H1 (cell line): ENCODE results near the gene CDK5RAP3. TPM values are rescaled to one million over a fixed set of nuclear protein-coding genes. Genes with fewer than 3 reads are reported as not detected.

Experiments
- CTCF ChIA-PET: fragments of 300-600 bp; sonication (Branson Sonifier 250); formaldehyde crosslinking; loops from one replicate; lab custom pipeline; 2021; ENCODE audit not compliant: partially characterized antibody; lab: Charles Lee
- POLR2A ChIA-PET: fragments of 300-600 bp; sonication (Branson Sonifier 250); formaldehyde crosslinking; loops from one replicate; lab custom pipeline; 2021; ENCODE audit warnings: inconsistent platforms; ENCODE audit not compliant: partially characterized antibody; lab: Charles Lee
- DNase-seq, 2 experiments: peaks; one replicate each; pipeline versions ENCODE4 v3.0.0 to v3.0.0-alpha.2; 2010 to 2022; ENCODE audit warnings: low spot score in 2 of 2, low read depth in 1 of 2, mixed read lengths in 1 of 2
- FAIRE-seq: peaks from 2 replicates; lab custom pipeline; 2011; peaks lifted over from hg19 to GRCh38; lab: Jason Lieb, UNC
- H2AFZ ChIP-seq: 2 replicates; pipeline ENCODE4 v1.8.1; 2012; ENCODE audit warnings: low read length, inconsistent platforms
- H2AK5ac ChIP-seq: 2 replicates; pipeline ENCODE4 v1.6.1; 2013; ENCODE audit warnings: low read depth, low read length
- H2BK120ac ChIP-seq: replicated peaks from 2 replicates; pipeline ENCODE3; 2013; ENCODE audit warnings: low read depth, low read length, inconsistent platforms
- H2BK12ac ChIP-seq: 2 replicates; pipeline ENCODE4 v1.6.1; 2013; ENCODE audit warnings: low read depth, low read length
- H2BK15ac ChIP-seq: 2 replicates; pipeline ENCODE4 v1.6.1; 2013; ENCODE audit warnings: low read length
- H2BK20ac ChIP-seq: 2 replicates; pipeline ENCODE4 v1.6.1; 2013; ENCODE audit warnings: low read length
- H2BK5ac ChIP-seq: 2 replicates; pipeline ENCODE4 v1.6.1; 2013; ENCODE audit warnings: low read depth, low read length
- H3K14ac ChIP-seq: 2 replicates; pipeline ENCODE4 v1.6.1; 2013; ENCODE audit warnings: inconsistent platforms; ENCODE audit not compliant: insufficient read length
- H3K18ac ChIP-seq: 2 replicates; pipeline ENCODE4 v1.6.1; 2013; ENCODE audit warnings: low read length; ENCODE audit errors: extremely low read depth
- H3K23ac ChIP-seq: 2 replicates; pipeline ENCODE4 v1.6.1; 2013; ENCODE audit warnings: inconsistent platforms; ENCODE audit not compliant: insufficient read length
- H3K23me2 ChIP-seq: 2 replicates; pipeline ENCODE4 v1.6.1; 2013; ENCODE audit warnings: low read depth, low read length
- H3K27ac ChIP-seq: 2 replicates; pipeline ENCODE4 v1.6.1; 2011; ENCODE audit warnings: low read depth, low read length, inconsistent platforms
- H3K27me3 ChIP-seq, 4 experiments: replicated peaks in 1 of 4; 1 replicate in 1 of 4; 2 replicates in 3 of 4; pipeline versions ENCODE4 v1.6.1 to v1.8.1; 2011 to 2013; ENCODE audit warnings: low read length in 3 of 4, mild to moderate bottlenecking in 3 of 4, inconsistent platforms in 2 of 4, mixed read lengths in 2 of 4, moderate library complexity in 1 of 4; ENCODE audit not compliant: control insufficient read depth in 3 of 4, insufficient read depth in 3 of 4; ENCODE audit errors: extremely low read depth in 1 of 4
- H3K36me3 ChIP-seq, 4 experiments: 2 replicates each; pipeline versions ENCODE4 v1.6.1 to v1.8.1; 2011 to 2013; ENCODE audit warnings: mild to moderate bottlenecking in 4 of 4, low read length in 3 of 4, moderate library complexity in 2 of 4, control low read depth in 1 of 4, inconsistent platforms in 1 of 4; ENCODE audit not compliant: insufficient read depth in 4 of 4, control insufficient read depth in 2 of 4
- H3K4ac ChIP-seq: replicated peaks from 2 replicates; pipeline ENCODE3; 2013; ENCODE audit warnings: low read length, low read depth, mixed read lengths, inconsistent platforms; ENCODE audit not compliant: insufficient read length
- H3K4me1 ChIP-seq, 4 experiments: replicated peaks in 1 of 4; 1 replicate in 1 of 4; 2 replicates in 3 of 4; pipeline versions ENCODE4 v1.6.1 to v1.8.1; 2011 to 2013; ENCODE audit warnings: low read length in 3 of 4, inconsistent platforms in 2 of 4, mixed read lengths in 1 of 4; ENCODE audit not compliant: insufficient read depth in 4 of 4, control insufficient read depth in 3 of 4
- H3K4me2 ChIP-seq, 2 experiments: 2 replicates each; pipeline versions ENCODE4 v1.6.1 to v1.8.1; 2011 to 2013; ENCODE audit warnings: low read depth in 2 of 2, low read length in 2 of 2, control low read depth in 1 of 2, inconsistent platforms in 1 of 2, mild to moderate bottlenecking in 1 of 2; ENCODE audit not compliant: insufficient read depth in 1 of 2
- H3K4me3 ChIP-seq, 4 experiments: fragments of 200-600, 300-600 bp in 1 of 4; sonication (generic), shearing (Covaris generic), sonication (Bioruptor Twin) in 1 of 4; 2 replicates each; pipeline versions ENCODE4 v1.5.1 to v1.8.1; 2011 to 2016; ENCODE audit warnings: low read length in 4 of 4, low read depth in 3 of 4, control low read depth in 2 of 4, inconsistent platforms in 2 of 4, mild to moderate bottlenecking in 2 of 4, mixed read lengths in 1 of 4, moderate library complexity in 1 of 4; ENCODE audit not compliant: insufficient read depth in 2 of 4; ENCODE audit errors: extremely low read depth in 1 of 4
- H3K56ac ChIP-seq: replicated peaks from 2 replicates; pipeline ENCODE3; 2013; ENCODE audit warnings: low read depth, mild to moderate bottlenecking, mixed read lengths, low read length, inconsistent platforms; ENCODE audit not compliant: insufficient read length
- H3K79me1 ChIP-seq: 2 replicates; pipeline ENCODE4 v1.6.1; 2013; ENCODE audit warnings: low read depth, low read length, control low read depth
- H3K79me2 ChIP-seq, 2 experiments: 2 replicates each; pipeline versions ENCODE4 v1.6.1 to v1.8.1; 2012 to 2013; ENCODE audit warnings: low read length in 2 of 2, mild to moderate bottlenecking in 2 of 2, inconsistent platforms in 1 of 2; ENCODE audit not compliant: insufficient read depth in 2 of 2, control insufficient read depth in 1 of 2
- H3K9ac ChIP-seq, 4 experiments: replicated peaks in 1 of 4; 1 replicate in 1 of 4; 2 replicates in 3 of 4; pipeline versions ENCODE4 v1.6.1 to v1.8.1; 2011 to 2013; ENCODE audit warnings: low read depth in 3 of 4, low read length in 3 of 4, control low read depth in 2 of 4, mild to moderate bottlenecking in 2 of 4, moderate library complexity in 2 of 4, inconsistent platforms in 1 of 4; ENCODE audit errors: extremely low read depth in 1 of 4
- H3K9me3 ChIP-seq, 2 experiments: 2 replicates each; pipeline versions ENCODE4 v1.6.1 to v1.8.1; 2012 to 2013; ENCODE audit warnings: mild to moderate bottlenecking in 2 of 2, moderate library complexity in 2 of 2, control low read depth in 1 of 2, inconsistent platforms in 1 of 2, low read depth in 1 of 2, low read length in 1 of 2, mixed read lengths in 1 of 2; ENCODE audit not compliant: insufficient read depth in 2 of 2
- H4K20me1 ChIP-seq, 2 experiments: replicated peaks in 1 of 2; 2 replicates each; pipeline versions ENCODE3 to v1.8.1; 2011 to 2013; ENCODE audit warnings: inconsistent platforms in 2 of 2, low read length in 2 of 2, mild to moderate bottlenecking in 1 of 2; ENCODE audit not compliant: insufficient read depth in 2 of 2, control insufficient read depth in 1 of 2
- H4K5ac ChIP-seq: 2 replicates; pipeline ENCODE4 v1.6.1; 2013; ENCODE audit warnings: low read length, low read depth, mixed read lengths, inconsistent platforms; ENCODE audit not compliant: insufficient read length
- H4K8ac ChIP-seq: 2 replicates; pipeline ENCODE4 v1.8.0; 2013; ENCODE audit warnings: mild to moderate bottlenecking, moderate library complexity, low read length, inconsistent platforms; ENCODE audit not compliant: insufficient read depth; ENCODE audit errors: extremely low read depth
- H4K91ac ChIP-seq: replicated peaks from 2 replicates; pipeline ENCODE3; 2013; ENCODE audit warnings: low read length, mixed read lengths, inconsistent platforms; ENCODE audit not compliant: insufficient read length
- BCL11A ChIP-seq, 2 experiments: IDR thresholded peaks; one replicate each; pipeline ENCODE4 v1.6.1; 2011; ENCODE audit warnings: low read depth in 2 of 2, low read length in 2 of 2, mild to moderate bottlenecking in 2 of 2
- CBX5 ChIP-seq: fragments of 300-800, 300-1000 bp; sonication (generic); IDR thresholded peaks from 2 replicates; pipeline ENCODE4 v1.7.1; 2016; ENCODE audit warnings: antibody characterized with exemption, low read length, low read depth
- CTBP2 ChIP-seq: IDR thresholded peaks from 2 replicates; pipeline ENCODE4 v1.7.0; 2011; ENCODE audit warnings: borderline replicate concordance, mild to moderate bottlenecking, moderate library complexity, mixed read lengths, low read length; ENCODE audit not compliant: insufficient read depth, insufficient read length
- NANOG ChIP-seq: IDR thresholded peaks from 2 replicates; pipeline ENCODE4 v1.6.1; 2011; ENCODE audit warnings: low read length, low read depth, mild to moderate bottlenecking, inconsistent platforms; ENCODE audit not compliant: insufficient read depth, poor library complexity, severe bottlenecking
- POLR2A ChIP-seq, 2 experiments: IDR thresholded peaks; 1 replicate in 1 of 2; 2 replicates in 1 of 2; pipeline ENCODE4 v1.6.1; 2011; ENCODE audit warnings: low read depth in 2 of 2, low read length in 2 of 2, mild to moderate bottlenecking in 2 of 2; ENCODE audit errors: control extremely low read depth in 1 of 2
- SAP30 ChIP-seq: fragments of 300-600 bp; sonication (generic); IDR thresholded peaks from 2 replicates; pipeline ENCODE4 v1.7.1; 2012; ENCODE audit warnings: low read length, moderate library complexity, mild to moderate bottlenecking, inconsistent platforms; ENCODE audit not compliant: insufficient read depth, insufficient replicate concordance
- SUZ12 ChIP-seq: fragments of 200-600 bp; sonication (generic); IDR thresholded peaks from 2 replicates; pipeline ENCODE4 v1.6.1; 2012; ENCODE audit warnings: mild to moderate bottlenecking, inconsistent platforms, low read length, moderate library complexity, mixed read lengths
- TAF7 ChIP-seq: optimal IDR thresholded peaks from 2 replicates; pipeline ENCODE3; 2011; ENCODE audit warnings: low read depth, mild to moderate bottlenecking, inconsistent platforms, low read length, moderate library complexity, borderline replicate concordance
- WGBS, 2 experiments: shearing (Covaris generic) in 1 of 2; methylation state at CpG; one replicate each; pipeline versions ENCODE4 v1.1.6 to v1.1.7; 2013 to 2015; ENCODE audit warnings: low lambda C conversion rate in 2 of 2, mixed read lengths in 2 of 2, inconsistent platforms in 1 of 2, low coverage in 1 of 2, missing lambda C conversion rate in 1 of 2; ENCODE audit not compliant: insufficient replicate concordance in 2 of 2, insufficient coverage in 1 of 2, insufficient read length in 1 of 2; ENCODE audit errors: extremely low coverage in 1 of 2, missing lambda C conversion rate in 1 of 2; 5-methylcytosine and 5-hydroxymethylcytosine counted together
- polyA plus RNA-seq, 7 experiments: library from polyadenylated mRNA; depleted of rRNA in 3 of 7; stranded (reverse) in 5 of 7; unstranded in 2 of 7; fragments of >200 nt in 5 of 7; fragments of 200-250 nt in 2 of 7; gene quantifications; 1 replicate in 5 of 7; 2 replicates in 1 of 7; 4 replicates in 1 of 7; pipeline versions ENCODE4 v1.2.1 to v1.2.3, GENCODE V29; 2011 to 2013; ENCODE audit warnings: missing spikeins in 2 of 7, mixed read lengths in 2 of 7
- total RNA-seq: library from RNA; stranded (reverse); fragmentation: NEBNext Ultra II Directional; extraction: Animal tissue kit (Norgen Biotek cat#: 25700); gene quantifications from 2 replicates; pipeline ENCODE4 v1.2.1, GENCODE V29; 2021
- TF ChIP-seq, protein P1 (sequence below): IDR thresholded peaks from 2 replicates; pipeline ENCODE4 v1.6.1; 2012; ENCODE audit warnings: inconsistent platforms

Gene CDK5RAP3
- total and polyA plus RNA-seq, 2 of the 8 experiments (the other 6 are each of a cell fraction or from before 2014, with no cell fraction given), result 88.2 to 93.2 TPM

GRCh38 chr17:47998044-47998443 is 27.1 kb downstream of the CDK5RAP3 start:
- Histone ChIP-seq H3K79me1 (no peaks in the 10 kb centered on the region), H4K20me1 (no peaks in the 10 kb centered on the region), H3K79me2 (no peaks in the 10 kb centered on the region), H4K91ac (no peak overlapping the region), H3K23me2 (no peaks in the 10 kb centered on the region), H3K4me2 (no peak overlapping the region), H2BK120ac (no peak overlapping the region), H3K4me3 (no peak overlapping the region), H3K23ac (no peak overlapping the region), H4K5ac (no peak overlapping the region), H3K56ac (no peak overlapping the region)
- DNase-seq, result no peak
- ChIA-PET CTCF (interaction anchor here (0.6 to 27.8 kb wide), 5 partner anchors 10 to 91 kb away, joined by 3 to 493 read pairs (median 29); partner anchors contain the start of genes PNPO and PRR15L), POLR2A (interaction anchor here (1.2 to 1.5 kb wide), 3 partner anchors 16 to 28 kb away, joined by 3 to 4 read pairs (median 4); no protein-coding TSS in a partner anchor)
- TF ChIP-seq SUZ12 (no peak), BCL11A (IDR thresholded peaks at IDR 0.05; ENCODE audit: low read depth in 2 of 2, low read length in 2 of 2) (no peak), NANOG (no peak), CBX5 (no peak), POLR2A (IDR thresholded peaks at IDR 0.05; ENCODE audit: control extremely low read depth in 1 of 2, low read depth in 2 of 2, low read length in 2 of 2) (no peak), TAF7 (no peak), CTBP2 (no peak), SAP30 (no peak)
- TF ChIP-seq, protein P1, sequence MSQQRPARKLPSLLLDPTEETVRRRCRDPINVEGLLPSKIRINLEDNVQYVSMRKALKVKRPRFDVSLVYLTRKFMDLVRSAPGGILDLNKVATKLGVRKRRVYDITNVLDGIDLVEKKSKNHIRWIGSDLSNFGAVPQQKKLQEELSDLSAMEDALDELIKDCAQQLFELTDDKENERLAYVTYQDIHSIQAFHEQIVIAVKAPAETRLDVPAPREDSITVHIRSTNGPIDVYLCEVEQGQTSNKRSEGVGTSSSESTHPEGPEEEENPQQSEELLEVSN, result no peak
- TF ChIP-seq, all 59 proteins: peak for 0
- Histone ChIP-seq H3K9ac (no peak overlapping the region), H4K8ac (no peak overlapping the region), H3K27me3 (no peaks in the 10 kb centered on the region), H2BK5ac (no peak overlapping the region), H3K4me1 (peaks cover 18 to 33% (median 27%) of the 10 kb centered on the region in 4 experiments), H3K4ac (no peak overlapping the region), H2AFZ (no peak overlapping the region), H3K27ac (no peak overlapping the region), H3K36me3 (no peaks in the 10 kb centered on the region), H2BK12ac (no peak overlapping the region), H2BK15ac (peak overlapping the region; percentile 61; the same call in 1 of the 2 replicates), H2BK20ac (no peak overlapping the region), H3K9me3 (no peaks in the 10 kb centered on the region), H3K14ac (no peak overlapping the region), H2AK5ac (no peak overlapping the region), H3K18ac (no peak overlapping the region)
- FAIRE-seq, result no peak
- WGBS, 2 experiments, result 99% methylated on average over 6 of the region's 7 CpGs; no CpG with 5 or more reads in 1 of the 2 experiments
